ENCODE measurements around the gene CCDC50. TPM values are rescaled to one million over a fixed set of nuclear protein-coding genes. Genes with fewer than 3 reads are reported as not detected.

CCDC50 gene
- total RNA-seq, 2 donors from 2014 or later = 41.8 to 48.6 TPM

DNA sequence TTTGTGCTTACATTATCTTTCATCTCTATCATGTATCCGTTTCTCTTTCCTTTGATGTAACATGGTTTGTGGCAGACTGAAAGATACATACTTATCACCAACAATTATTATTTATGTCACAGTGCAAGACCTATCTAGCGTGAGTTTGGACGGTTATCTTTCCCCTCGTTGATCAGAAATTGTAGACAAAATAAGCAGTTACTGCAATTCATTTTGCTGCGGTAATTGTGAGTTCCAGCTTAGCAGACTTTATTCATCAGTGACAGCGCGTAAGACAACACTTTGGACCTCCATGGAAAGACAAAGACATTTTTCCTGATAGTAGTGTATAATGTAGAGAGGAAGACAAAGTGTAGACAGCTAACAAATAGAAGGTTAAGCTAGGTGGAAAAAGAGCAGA is 52.1 kb downstream of the CCDC50 start:
- Mint-ChIP-seq H3K36me3 (ENCODE audit: low read depth) (peaks cover 46% of the 10 kb centered on the region), H3K4me3 (no peak overlapping the region), H3K27ac (no peak overlapping the region), H3K4me1 (peaks cover 28% of the 10 kb centered on the region), H3K9me3 (no peaks in the 10 kb centered on the region), H3K27me3 (ENCODE audit: insufficient read depth) (no peaks in the 10 kb centered on the region)
- Histone ChIP-seq H3K4me3 (ENCODE audit: low read length) (no peak overlapping the region), H3K4me1 (ENCODE audit: control insufficient read depth, insufficient read depth, low read length) (peaks cover 7% of the 10 kb centered on the region), H3K9ac (ENCODE audit: extremely low read depth, low read length, poor library complexity, severe bottlenecking) (no peak overlapping the region), H3K36me3 (ENCODE audit: control insufficient read depth, insufficient read depth, low read length) (peaks cover 51% of the 10 kb centered on the region), H3K9me3 (ENCODE audit: control insufficient read depth, low read length) (no peaks in the 10 kb centered on the region), H3K27me3 (ENCODE audit: control insufficient read depth, insufficient read depth, low read length, poor library complexity, severe bottlenecking) (no peaks in the 10 kb centered on the region), H3K27ac (ENCODE audit: low read depth, low read length) (no peak overlapping the region)
- no peak for TF ChIP-seq CTCF (conservative IDR thresholded peaks at IDR 0.05)
- no peak for DNase-seq
- 97 to 99% methylated on average over 7 of the region's 7 CpGs for WGBS, 2 experiments (ENCODE audit: insufficient coverage in 1 of 2, insufficient read length in 1 of 2)

DNA sequence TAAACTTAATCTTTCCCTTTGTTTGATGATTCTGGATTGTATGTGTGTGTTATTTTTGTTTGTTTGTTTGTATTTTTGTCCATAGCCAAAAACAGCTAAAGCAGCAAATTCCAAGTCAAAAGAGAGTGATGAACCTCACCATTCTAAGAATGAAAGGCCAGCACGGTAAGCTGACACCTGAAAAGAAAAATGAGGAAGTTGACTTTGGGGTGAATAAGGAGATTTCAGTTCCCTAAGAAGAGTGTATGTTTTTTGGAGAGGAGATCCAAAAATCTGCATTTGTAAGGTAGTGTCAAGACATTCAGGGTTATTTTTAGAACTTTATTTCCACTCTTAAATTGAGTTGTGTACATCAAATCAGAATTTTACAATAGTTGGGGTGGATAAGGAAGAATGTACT is 53.5 kb downstream of the CCDC50 start:
- no peak for DNase-seq
- H3K9me3 ChIP-seq (ENCODE audit: control insufficient read depth, low read length) = no peaks in the 10 kb centered on the region
- H3K4me3 ChIP-seq (ENCODE audit: low read length) = no peak overlapping the region
- whole genome bisulfite sequencing, 2 experiments (ENCODE audit: insufficient coverage in 1 of 2, insufficient read length in 1 of 2) = 75 to 92% methylated on average over 1 of the region's 1 CpG
- no peak for TF ChIP-seq CTCF (conservative IDR thresholded peaks at IDR 0.05)
- H3K27ac ChIP-seq (ENCODE audit: low read depth, low read length) = no peak overlapping the region
- H3K4me1 ChIP-seq (ENCODE audit: control insufficient read depth, insufficient read depth, low read length) = peaks cover 7% of the 10 kb centered on the region
- H3K9me3 Mint-ChIP-seq = no peaks in the 10 kb centered on the region
- peak overlapping the region; percentile 71 for H3K27ac Mint-ChIP-seq
- H3K9ac ChIP-seq (ENCODE audit: extremely low read depth, low read length, poor library complexity, severe bottlenecking) = no peak overlapping the region
- H3K4me3 Mint-ChIP-seq = no peak overlapping the region
- H3K36me3 Mint-ChIP-seq (ENCODE audit: low read depth) = peaks cover 50% of the 10 kb centered on the region
- peaks cover 59% of the 10 kb centered on the region for H3K36me3 ChIP-seq (ENCODE audit: control insufficient read depth, insufficient read depth, low read length)
- peaks cover 24% of the 10 kb centered on the region for H3K4me1 Mint-ChIP-seq
- no peaks in the 10 kb centered on the region for H3K27me3 ChIP-seq (ENCODE audit: control insufficient read depth, insufficient read depth, low read length, poor library complexity, severe bottlenecking)
- no peaks in the 10 kb centered on the region for H3K27me3 Mint-ChIP-seq (ENCODE audit: insufficient read depth)

DNA sequence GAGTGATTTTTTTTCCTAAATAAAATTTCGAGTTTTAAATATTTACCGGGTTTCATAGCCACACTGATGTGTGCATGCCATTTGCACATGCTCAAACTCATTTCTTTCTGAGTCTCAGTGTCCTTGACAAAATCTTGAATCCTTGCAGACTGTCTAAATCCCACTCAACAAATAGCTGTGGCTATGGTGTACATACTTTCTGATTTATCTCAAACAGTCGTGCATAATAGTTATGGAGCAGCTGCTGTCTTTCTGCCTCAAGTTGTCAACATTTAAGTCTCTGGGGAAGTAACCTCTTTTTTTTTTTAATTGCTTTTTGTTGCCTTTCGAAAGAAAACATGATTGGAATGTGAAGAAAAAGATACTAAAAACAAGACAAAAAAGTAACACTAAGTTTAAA is 53.9 kb downstream of the CCDC50 start:
- H3K9ac ChIP-seq (ENCODE audit: extremely low read depth, low read length, poor library complexity, severe bottlenecking) = no peak overlapping the region
- H3K4me1 ChIP-seq (ENCODE audit: control insufficient read depth, insufficient read depth, low read length) = peaks cover 6% of the 10 kb centered on the region
- TF ChIP-seq CTCF (conservative IDR thresholded peaks at IDR 0.05) = no peak
- Mint-ChIP-seq H3K27me3 (ENCODE audit: insufficient read depth) (no peaks in the 10 kb centered on the region), H3K27ac (no peak overlapping the region), H3K36me3 (ENCODE audit: low read depth) (peaks cover 50% of the 10 kb centered on the region), H3K4me3 (no peak overlapping the region), H3K9me3 (no peaks in the 10 kb centered on the region), H3K4me1 (peaks cover 19% of the 10 kb centered on the region)
- DNase-seq = no peak
- 93 to 100% methylated on average over 3 to 4 of the region's 4 CpGs for WGBS, 2 experiments (ENCODE audit: insufficient coverage in 1 of 2, insufficient read length in 1 of 2)
- H3K27me3 ChIP-seq (ENCODE audit: control insufficient read depth, insufficient read depth, low read length, poor library complexity, severe bottlenecking) = no peaks in the 10 kb centered on the region
- no peak overlapping the region for H3K4me3 ChIP-seq (ENCODE audit: low read length)
- no peak overlapping the region for H3K27ac ChIP-seq (ENCODE audit: low read depth, low read length)
- H3K36me3 ChIP-seq (ENCODE audit: control insufficient read depth, insufficient read depth, low read length) = peaks cover 60% of the 10 kb centered on the region
- no peaks in the 10 kb centered on the region for H3K9me3 ChIP-seq (ENCODE audit: control insufficient read depth, low read length)
